Measurements from ENCODE around the gene TACR2. TPM values are rescaled to one million over a fixed set of nuclear protein-coding genes. Genes with fewer than 3 reads are reported as not detected.

Gene TACR2
- total and polyA plus RNA-seq, 2 experiments from 2014 or later, result not detected

DNA sequence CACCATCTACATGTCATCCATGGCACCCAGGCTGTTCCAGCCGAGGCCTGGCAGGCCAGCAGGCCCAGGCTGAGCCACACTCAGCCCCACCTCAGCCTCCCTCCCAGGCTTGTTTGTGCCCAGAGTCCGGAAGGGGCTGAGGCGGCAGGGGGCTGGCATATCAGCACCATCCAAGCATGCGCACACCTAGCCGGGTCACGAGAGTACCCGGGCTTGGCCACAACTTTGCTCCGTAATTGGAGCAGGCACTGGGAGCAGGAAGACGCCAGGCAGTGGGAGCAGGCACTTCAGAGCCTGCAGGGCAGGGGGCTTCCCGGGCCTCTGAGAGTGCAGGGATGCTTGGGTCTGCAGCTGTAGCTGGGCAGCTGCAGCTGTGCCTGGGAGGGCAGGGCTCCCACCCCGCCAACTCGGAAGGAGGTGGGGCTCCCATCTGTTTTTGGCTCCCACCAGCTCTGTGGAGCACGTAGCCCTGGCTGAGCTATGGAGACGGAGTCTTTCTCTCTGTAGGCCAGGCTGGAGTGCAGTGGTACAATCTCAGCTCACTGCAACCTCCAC lies 19.3 kb upstream of the TACR2 start (continued):
- no peak for TF ChIP-seq REST (IDR thresholded peaks at IDR 0.05; ENCODE audit: unreplicated experiment)
- no peak for TF ChIP-seq EZH2 (IDR thresholded peaks at IDR 0.05; ENCODE audit: low read depth, unreplicated experiment)
- TF ChIP-seq ZNF462 (CRISPR knock-in tag; IDR thresholded peaks at IDR 0.05), result no peak
- no peak for TF ChIP-seq CREB1 (CRISPR knock-in tag; IDR thresholded peaks at IDR 0.05; ENCODE audit: low read depth)
- TF ChIP-seq ZNF114 (CRISPR knock-in tag; IDR thresholded peaks at IDR 0.05), result no peak
- TF ChIP-seq ZNF331 (CRISPR knock-in tag; IDR thresholded peaks at IDR 0.05; ENCODE audit: low read depth), result no peak
- no peak for TF ChIP-seq EZH2phosphoT487 (IDR thresholded peaks at IDR 0.05; ENCODE audit: unreplicated experiment)

Data from GM23338 (cell line).